Fibroblast of villous mesenchyme (primary cell): ENCODE measurements around the gene ZNF500. TPM values are rescaled to one million over a fixed set of nuclear protein-coding genes. Genes with fewer than 3 reads are reported as not detected.

Experiments used
- DNase-seq: peaks from one replicate; pipeline ENCODE4 v3.0.0-alpha.2; 2010; ENCODE audit warnings: low read depth
- H3K4me3 ChIP-seq: 2 replicates; pipeline ENCODE4 v1.5.1; 2011; ENCODE audit warnings: low read depth, mild to moderate bottlenecking, low read length
- total RNA-seq: library from RNA; depleted of rRNA; stranded (reverse); fragments of >200 nt; gene quantifications from 2 replicates; pipeline ENCODE4 v1.2.3, GENCODE V29; 2012
- TF ChIP-seq, protein P1 (sequence below): IDR thresholded peaks from 2 replicates; pipeline ENCODE4 v1.5.1; 2012; ENCODE audit warnings: low read depth, mild to moderate bottlenecking, low read length; ENCODE audit not compliant: insufficient read depth

Gene ZNF500
- total RNA-seq, 1 donor, result 12.5 TPM

DNA sequence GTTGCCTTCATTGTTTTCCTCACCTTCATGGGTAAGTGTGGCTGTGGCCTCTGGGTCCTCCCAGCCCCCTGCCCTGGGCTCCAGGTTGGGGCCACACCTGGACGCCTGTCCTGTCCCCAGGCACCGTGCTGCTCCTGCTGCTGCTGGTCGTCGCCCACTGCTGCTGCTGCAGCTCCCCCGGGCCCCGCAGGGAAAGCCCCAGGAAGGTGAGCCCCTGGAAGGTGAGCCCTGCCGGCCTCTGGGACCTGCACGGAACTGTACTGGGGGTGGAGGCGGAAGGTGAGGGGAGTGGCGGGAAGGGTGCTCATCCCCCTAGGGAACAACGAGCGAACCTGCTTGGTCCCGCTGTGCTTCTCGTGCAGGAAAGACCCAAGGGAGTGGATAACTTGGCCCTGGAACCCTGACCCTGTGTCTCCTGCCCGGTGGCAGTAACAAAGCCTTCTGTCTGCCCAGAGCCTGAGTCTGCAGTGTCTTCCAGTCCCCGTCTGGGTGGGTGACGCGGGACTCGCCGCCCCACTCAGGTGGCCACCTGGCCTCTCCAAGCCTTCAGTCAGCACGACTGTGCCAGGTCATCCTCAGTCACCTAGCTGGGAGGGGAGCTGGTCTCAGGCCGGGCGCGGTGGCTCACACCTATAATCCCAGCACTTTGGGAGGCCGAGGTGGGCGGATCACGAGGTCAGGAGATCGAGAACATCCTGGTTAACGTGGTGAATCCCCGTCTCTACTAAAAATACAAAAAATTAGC, 29.0 kb upstream of the ZNF500 start:
- no peak overlapping the region for H3K4me3 ChIP-seq
- DNase-seq, result no peak
- TF ChIP-seq, protein P1, sequence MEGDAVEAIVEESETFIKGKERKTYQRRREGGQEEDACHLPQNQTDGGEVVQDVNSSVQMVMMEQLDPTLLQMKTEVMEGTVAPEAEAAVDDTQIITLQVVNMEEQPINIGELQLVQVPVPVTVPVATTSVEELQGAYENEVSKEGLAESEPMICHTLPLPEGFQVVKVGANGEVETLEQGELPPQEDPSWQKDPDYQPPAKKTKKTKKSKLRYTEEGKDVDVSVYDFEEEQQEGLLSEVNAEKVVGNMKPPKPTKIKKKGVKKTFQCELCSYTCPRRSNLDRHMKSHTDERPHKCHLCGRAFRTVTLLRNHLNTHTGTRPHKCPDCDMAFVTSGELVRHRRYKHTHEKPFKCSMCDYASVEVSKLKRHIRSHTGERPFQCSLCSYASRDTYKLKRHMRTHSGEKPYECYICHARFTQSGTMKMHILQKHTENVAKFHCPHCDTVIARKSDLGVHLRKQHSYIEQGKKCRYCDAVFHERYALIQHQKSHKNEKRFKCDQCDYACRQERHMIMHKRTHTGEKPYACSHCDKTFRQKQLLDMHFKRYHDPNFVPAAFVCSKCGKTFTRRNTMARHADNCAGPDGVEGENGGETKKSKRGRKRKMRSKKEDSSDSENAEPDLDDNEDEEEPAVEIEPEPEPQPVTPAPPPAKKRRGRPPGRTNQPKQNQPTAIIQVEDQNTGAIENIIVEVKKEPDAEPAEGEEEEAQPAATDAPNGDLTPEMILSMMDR, result no peak

DNA sequence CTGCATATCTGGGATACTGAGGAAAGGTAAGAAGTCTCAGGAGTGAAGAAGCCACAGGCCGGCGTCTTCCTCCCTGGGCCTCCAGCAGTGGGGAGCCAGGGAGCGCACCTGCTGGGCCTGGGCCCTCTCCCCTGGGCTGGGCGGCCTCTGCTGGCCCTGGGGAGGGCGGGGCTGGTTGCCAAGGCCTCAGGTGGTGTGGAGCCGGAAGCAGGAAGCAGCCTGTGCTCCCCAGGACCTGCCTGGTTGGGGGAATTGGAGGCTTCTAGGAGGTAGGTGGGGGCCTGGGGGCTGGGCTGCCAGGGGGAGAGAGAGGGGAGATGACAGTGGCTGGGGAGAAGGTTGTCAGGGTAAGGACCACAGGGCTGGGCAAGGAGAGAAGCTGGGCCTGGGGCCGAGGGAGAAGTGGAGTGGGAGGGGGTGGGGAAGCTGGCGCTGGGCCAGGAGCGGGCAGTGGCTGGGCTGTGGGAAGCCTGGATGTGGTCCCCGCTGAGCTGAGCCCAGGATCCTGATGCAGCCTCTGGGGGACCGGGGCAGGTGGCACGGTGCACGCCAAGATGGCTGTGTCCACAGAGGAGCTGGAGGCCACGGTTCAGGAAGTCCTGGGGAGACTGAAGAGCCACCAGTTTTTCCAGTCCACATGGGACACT, 28.3 kb upstream of the ZNF500 start, which contains the start of gene SMIM22:
SMIM22 (plus strand) TSS at position 189 of the 647 bp plus-strand sequence; CDS start at position 555, 366 bp downstream.
- DNase-seq, result no peak
- H3K4me3 ChIP-seq, result no peak within 1 kb of the TSS
- TF ChIP-seq, protein P1, result no peak

DNA sequence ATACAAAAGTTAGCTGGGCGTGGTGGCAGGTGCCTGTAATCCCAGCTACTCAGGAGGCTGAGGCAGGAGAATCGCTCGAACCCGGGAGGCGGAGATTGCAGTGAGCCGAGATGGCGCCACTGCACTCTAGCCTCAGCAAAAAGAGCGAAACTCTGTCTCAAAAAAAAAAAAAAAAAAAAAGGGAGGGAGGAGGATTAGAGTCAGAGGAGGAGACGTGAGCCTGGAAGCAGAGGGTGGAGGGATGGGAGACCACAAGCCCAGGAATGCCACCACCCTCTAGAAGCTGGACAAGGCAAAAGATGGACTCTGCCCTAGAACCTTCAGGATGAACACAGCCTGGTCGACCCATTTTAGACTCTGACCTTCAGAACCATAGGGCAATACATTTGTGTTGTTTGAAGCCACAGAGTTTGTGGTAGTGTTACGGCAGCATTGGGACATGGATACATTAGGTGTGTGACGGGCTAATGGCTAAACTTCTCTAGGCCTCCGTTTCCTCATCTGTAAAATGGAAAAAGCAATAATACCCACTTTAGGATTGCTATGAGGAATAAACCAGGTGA, 26.1 kb upstream of the ZNF500 start:
- TF ChIP-seq, protein P1, result no peak
- no peak overlapping the region for H3K4me3 ChIP-seq
- no peak for DNase-seq

DNA sequence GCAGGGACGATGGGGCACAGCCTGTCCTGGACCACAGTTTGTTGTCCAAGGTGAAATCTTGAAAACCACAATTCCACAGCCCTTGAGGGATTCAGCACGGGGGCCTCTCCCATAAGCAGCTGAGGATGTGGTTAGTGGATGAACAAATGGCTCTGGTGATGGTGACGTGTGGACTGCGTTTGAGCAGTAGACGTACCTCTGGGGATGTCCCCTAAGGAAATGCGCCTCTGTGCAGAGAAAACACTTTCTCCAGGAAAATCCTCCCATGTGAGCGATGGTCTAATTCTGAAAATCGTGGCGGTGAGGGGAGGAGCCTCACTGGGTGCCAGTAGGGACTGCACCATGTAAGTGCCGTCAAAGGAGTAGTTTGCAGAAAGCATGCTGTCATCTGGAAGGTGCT, 23.9 kb upstream of the ZNF500 start:
- no peak for DNase-seq
- no peak overlapping the region for H3K4me3 ChIP-seq
- TF ChIP-seq, protein P1, result no peak

DNA sequence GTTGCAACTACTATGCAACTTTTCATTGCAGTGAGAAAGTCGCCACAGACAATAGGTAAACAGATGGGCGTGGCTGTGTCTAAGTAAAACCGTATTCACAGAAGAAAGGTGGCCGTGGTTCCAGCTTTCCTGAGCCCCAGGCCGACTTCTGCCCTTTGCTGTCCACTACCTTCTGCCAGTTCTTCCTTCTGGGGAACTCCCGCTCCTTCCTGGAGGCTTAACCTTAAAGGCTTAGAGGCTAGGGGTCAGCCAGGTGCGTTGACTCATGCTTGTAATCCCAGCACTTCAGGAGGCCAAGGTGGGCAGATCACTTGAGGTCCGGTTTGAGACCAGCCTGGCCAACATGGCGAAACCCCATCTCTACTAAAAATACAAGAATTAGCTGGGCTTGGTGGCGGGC, 23.3 kb upstream of the ZNF500 start:
- DNase-seq, result no peak
- H3K4me3 ChIP-seq, result no peak overlapping the region
- TF ChIP-seq, protein P1, result no peak

DNA sequence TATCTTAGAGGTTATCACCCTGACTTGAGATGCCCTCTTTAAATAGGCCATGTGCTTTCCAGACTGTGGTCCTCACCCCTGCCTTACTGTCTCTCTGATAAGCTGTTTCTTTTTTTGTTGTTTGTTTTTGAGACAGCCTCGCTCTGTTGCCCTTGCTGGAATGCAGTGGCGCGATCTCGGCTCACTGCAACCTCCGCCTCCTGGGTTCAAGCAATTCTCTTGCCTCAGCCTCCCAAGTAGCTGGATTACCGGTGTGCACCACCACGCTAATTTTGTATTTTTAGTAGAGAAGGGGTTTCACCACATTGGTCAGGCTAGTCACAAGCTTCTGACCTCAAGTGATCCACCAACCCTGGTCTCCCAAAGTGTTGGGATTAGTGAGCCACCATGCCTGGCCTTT, 21.9 kb upstream of the ZNF500 start:
- H3K4me3 ChIP-seq, result no peak overlapping the region
- no peak for DNase-seq
- TF ChIP-seq, protein P1, result no peak
